HEK293 (cell line): ENCODE results near the gene RPL36.
"Not testable (repeated sequence)": the region's sequence is repeated elsewhere in the genome, so short reads cannot be mapped to it uniquely, and the experiment has no call there.

ENCODE experiments used
- CTCF ChIA-PET: fragments of 350-600 bp; formaldehyde crosslinking; extraction: SDS; loops from one replicate; lab custom pipeline; 2021; ENCODE audit warnings: antibody characterized with exemption; lab: Yijun Ruan, JAX
- POLR2A ChIA-PET: fragments of 300-600 bp; formaldehyde crosslinking; extraction: SDS; loops from one replicate; lab custom pipeline; 2020; ENCODE audit warnings: antibody characterized with exemption, inconsistent platforms; lab: Yijun Ruan, JAX
- H3K27ac ChIP-seq: fragments of 200-500 bp; sonication (Bioruptor generic); 2 replicates; pipeline ENCODE4 v1.5.1; 2014; ENCODE audit warnings: low read depth, low read length, control low read depth, inconsistent platforms; ENCODE audit errors: extremely low read depth
- H3K36me3 ChIP-seq, 2 experiments: fragments of 200-500 bp in 1 of 2; sonication (Bioruptor generic) in 1 of 2; 1 replicate in 1 of 2; 2 replicates in 1 of 2; pipeline ENCODE4 v1.5.1; 2014 to 2017; ENCODE audit warnings: inconsistent platforms in 2 of 2, low read length in 2 of 2; ENCODE audit not compliant: control insufficient read depth in 2 of 2, insufficient read depth in 1 of 2
- H3K4me1 ChIP-seq: fragments of 200-500 bp; sonication (Bioruptor generic); 2 replicates; pipeline ENCODE4 v1.5.1; 2014; ENCODE audit warnings: mild to moderate bottlenecking, low read length, inconsistent platforms; ENCODE audit not compliant: control insufficient read depth, insufficient read depth
- H3K4me3 ChIP-seq: 2 replicates; pipeline ENCODE4 v1.5.1; 2011; ENCODE audit warnings: low read depth, mild to moderate bottlenecking, control low read depth, low read length, moderate library complexity
- H3K9me3 ChIP-seq: fragments of 200-500 bp; sonication (Bioruptor generic); 2 replicates; pipeline ENCODE4 v1.5.1; 2014; ENCODE audit warnings: low read depth, low read length, inconsistent platforms; ENCODE audit not compliant: control insufficient read depth, insufficient read depth
- GLIS2 ChIP-seq: fragments of 450-650 bp; formaldehyde crosslinking; IDR thresholded peaks from 2 replicates; pipeline ENCODE4 v1.5.1; 2016; ENCODE audit warnings: missing biosample characterization, missing genetic modification characterization
- HOXD13 ChIP-seq: sonication (generic); formaldehyde crosslinking; IDR thresholded peaks from 2 replicates; pipeline ENCODE4 v1.8.0; 2022; ENCODE audit warnings: missing genetic modification reagents, borderline replicate concordance
- IKZF3 ChIP-seq: fragments of 450-650 bp; IDR thresholded peaks from 2 replicates; pipeline ENCODE4 v1.5.0; 2018; ENCODE audit warnings: missing biosample characterization, mild to moderate bottlenecking, missing genetic modification characterization, moderate library complexity
- KLF16 ChIP-seq: fragments of 450-650 bp; formaldehyde crosslinking; IDR thresholded peaks from 2 replicates; pipeline ENCODE4 v1.5.1; 2017; ENCODE audit warnings: missing biosample characterization, missing genetic modification characterization
- OSR2 ChIP-seq: fragments of 450-650 bp; formaldehyde crosslinking; IDR thresholded peaks from 2 replicates; pipeline ENCODE4 v1.5.1; 2016; ENCODE audit warnings: missing biosample characterization, missing genetic modification characterization
- WT1 ChIP-seq: fragments of 450-650 bp; formaldehyde crosslinking; IDR thresholded peaks from 2 replicates; pipeline ENCODE4 v1.5.1; 2016; ENCODE audit warnings: missing biosample characterization, missing genetic modification characterization
- YY1 ChIP-seq: fragments of 450-650 bp; formaldehyde crosslinking; IDR thresholded peaks from 2 replicates; pipeline ENCODE4 v1.5.1; 2018; ENCODE audit warnings: missing biosample characterization, missing genetic modification characterization
- YY2 ChIP-seq: fragments of 450-650 bp; formaldehyde crosslinking; IDR thresholded peaks from 2 replicates; pipeline ENCODE4 v1.5.1; 2016; ENCODE audit warnings: missing biosample characterization, missing genetic modification characterization
- ZFP37 ChIP-seq: fragments of 450-650 bp; formaldehyde crosslinking; IDR thresholded peaks from 2 replicates; pipeline ENCODE4 v1.5.1; 2016; ENCODE audit warnings: missing biosample characterization, missing genetic modification characterization
- ZNF133 ChIP-seq: fragments of 450-650 bp; formaldehyde crosslinking; IDR thresholded peaks from 2 replicates; pipeline ENCODE4 v1.5.1; 2016; ENCODE audit warnings: missing biosample characterization, missing genetic modification characterization
- ZNF138 ChIP-seq: fragments of 450-650 bp; formaldehyde crosslinking; IDR thresholded peaks from 2 replicates; pipeline ENCODE4 v1.5.1; 2016; ENCODE audit warnings: missing biosample characterization, missing genetic modification characterization, borderline replicate concordance
- ZNF18 ChIP-seq: fragments of 450-650 bp; formaldehyde crosslinking; IDR thresholded peaks from 2 replicates; pipeline ENCODE4 v1.5.1; 2016; ENCODE audit warnings: missing biosample characterization, missing genetic modification characterization
- ZNF211 ChIP-seq: fragments of 450-650 bp; formaldehyde crosslinking; IDR thresholded peaks from 2 replicates; pipeline ENCODE4 v1.5.1; 2016; ENCODE audit warnings: low read depth, missing biosample characterization, missing genetic modification characterization
- ZNF221 ChIP-seq: fragments of 450-650 bp; formaldehyde crosslinking; IDR thresholded peaks from 2 replicates; pipeline ENCODE4 v1.5.1; 2017; ENCODE audit warnings: missing biosample characterization, missing genetic modification characterization, borderline replicate concordance
- ZNF366 ChIP-seq: fragments of 450-650 bp; formaldehyde crosslinking; conservative IDR thresholded peaks from 2 replicates; pipeline ENCODE4 v1.5.1; 2016; ENCODE audit warnings: missing biosample characterization, missing genetic modification characterization
- ZNF48 ChIP-seq: fragments of 450-650 bp; formaldehyde crosslinking; IDR thresholded peaks from 2 replicates; pipeline ENCODE4 v1.5.1; 2016; ENCODE audit warnings: missing biosample characterization, missing genetic modification characterization
- ZNF510 ChIP-seq: fragments of 450-650 bp; formaldehyde crosslinking; IDR thresholded peaks from 2 replicates; pipeline ENCODE4 v1.5.1; 2018; ENCODE audit warnings: mild to moderate bottlenecking, missing genetic modification characterization, missing biosample characterization; ENCODE audit not compliant: insufficient replicate concordance
- ZNF513 ChIP-seq: fragments of 450-650 bp; IDR thresholded peaks from 2 replicates; pipeline ENCODE4 v1.5.1; 2018; ENCODE audit warnings: missing biosample characterization, missing genetic modification characterization
- ZNF521 ChIP-seq: fragments of 450-650 bp; formaldehyde crosslinking; IDR thresholded peaks from 2 replicates; pipeline ENCODE4 v1.5.1; 2017; ENCODE audit warnings: missing biosample characterization, mild to moderate bottlenecking, missing genetic modification characterization
- ZNF560 ChIP-seq: fragments of 450-650 bp; formaldehyde crosslinking; IDR thresholded peaks from 2 replicates; pipeline ENCODE4 v1.5.1; 2017; ENCODE audit warnings: missing biosample characterization, missing genetic modification characterization, borderline replicate concordance
- ZNF585B ChIP-seq: fragments of 450-650 bp; formaldehyde crosslinking; IDR thresholded peaks from 2 replicates; pipeline ENCODE4 v1.5.1; 2016; ENCODE audit warnings: missing biosample characterization, missing genetic modification characterization
- ZNF621 ChIP-seq: fragments of 450-650 bp; formaldehyde crosslinking; IDR thresholded peaks from 2 replicates; pipeline ENCODE4 v1.5.1; 2017; ENCODE audit warnings: missing biosample characterization, missing genetic modification characterization
- ZNF623 ChIP-seq: fragments of 450-650 bp; formaldehyde crosslinking; IDR thresholded peaks from 2 replicates; pipeline ENCODE4 v1.5.1; 2016; ENCODE audit warnings: missing biosample characterization, missing genetic modification characterization
- ZNF701 ChIP-seq: fragments of 450-650 bp; formaldehyde crosslinking; IDR thresholded peaks from 2 replicates; pipeline ENCODE4 v1.5.1; 2016; ENCODE audit warnings: missing biosample characterization, missing genetic modification characterization
- TF ChIP-seq, protein P1 (sequence below): fragments of 450-650 bp; formaldehyde crosslinking; IDR thresholded peaks from 2 replicates; pipeline ENCODE4 v1.5.1; 2016; ENCODE audit warnings: missing biosample characterization, missing genetic modification characterization

Gene RPL36

GRCh38 chr19:5700455-5701092 is 10.5 kb downstream of the RPL36 start:
- no peaks in the 10 kb centered on the region; the same call in 1 of the 2 replicates for H3K4me1 ChIP-seq
- H3K9me3 ChIP-seq = no peaks in the 10 kb centered on the region
- ChIA-PET CTCF (interaction anchor here (1.0 to 2.4 kb wide), 3 partner anchors 10 to 13 kb away, joined by 3 to 8 read pairs (median 4); no protein-coding TSS in a partner anchor), POLR2A (interaction anchor here (0.8 to 0.9 kb wide), 2 partner anchors 11 to 18 kb away, joined by 3 read pairs; no protein-coding TSS in a partner anchor)
- peaks cover 22 to 66% of the 10 kb centered on the region in 2 experiments; a peak in 2 of 3 replicates for H3K36me3 ChIP-seq
- TF ChIP-seq ZNF133 (tag by site-specific recombination) (no peak), IKZF3 (tag by site-specific recombination) (no peak), ZNF560 (tag by site-specific recombination) (no peak), ZNF585B (tag by site-specific recombination) (no peak), ZNF138 (tag by site-specific recombination) (no peak), ZNF521 (tag by site-specific recombination) (no peak), ZNF221 (tag by site-specific recombination) (no peak), ZFP37 (no peak), ZNF18 (tag by site-specific recombination) (no peak), ZNF211 (no peak), YY2 (tag by site-specific recombination) (no peak)
- TF ChIP-seq, all 188 proteins: peak for 0
- no peak overlapping the region for H3K27ac ChIP-seq
- no peak overlapping the region for H3K4me3 ChIP-seq

GRCh38 chr19:5702053-5702410 is 11.9 kb downstream of the RPL36 start:
- H3K4me1 ChIP-seq, CTCF ChIA-PET, POLR2A ChIA-PET, H3K4me3 ChIP-seq, H3K27ac ChIP-seq, H3K9me3 ChIP-seq: not testable (repeated sequence)
- H3K36me3 ChIP-seq = peaks cover 26 to 65% of the 10 kb centered on the region in 2 experiments; a peak in 2 of 3 replicates

DNA sequence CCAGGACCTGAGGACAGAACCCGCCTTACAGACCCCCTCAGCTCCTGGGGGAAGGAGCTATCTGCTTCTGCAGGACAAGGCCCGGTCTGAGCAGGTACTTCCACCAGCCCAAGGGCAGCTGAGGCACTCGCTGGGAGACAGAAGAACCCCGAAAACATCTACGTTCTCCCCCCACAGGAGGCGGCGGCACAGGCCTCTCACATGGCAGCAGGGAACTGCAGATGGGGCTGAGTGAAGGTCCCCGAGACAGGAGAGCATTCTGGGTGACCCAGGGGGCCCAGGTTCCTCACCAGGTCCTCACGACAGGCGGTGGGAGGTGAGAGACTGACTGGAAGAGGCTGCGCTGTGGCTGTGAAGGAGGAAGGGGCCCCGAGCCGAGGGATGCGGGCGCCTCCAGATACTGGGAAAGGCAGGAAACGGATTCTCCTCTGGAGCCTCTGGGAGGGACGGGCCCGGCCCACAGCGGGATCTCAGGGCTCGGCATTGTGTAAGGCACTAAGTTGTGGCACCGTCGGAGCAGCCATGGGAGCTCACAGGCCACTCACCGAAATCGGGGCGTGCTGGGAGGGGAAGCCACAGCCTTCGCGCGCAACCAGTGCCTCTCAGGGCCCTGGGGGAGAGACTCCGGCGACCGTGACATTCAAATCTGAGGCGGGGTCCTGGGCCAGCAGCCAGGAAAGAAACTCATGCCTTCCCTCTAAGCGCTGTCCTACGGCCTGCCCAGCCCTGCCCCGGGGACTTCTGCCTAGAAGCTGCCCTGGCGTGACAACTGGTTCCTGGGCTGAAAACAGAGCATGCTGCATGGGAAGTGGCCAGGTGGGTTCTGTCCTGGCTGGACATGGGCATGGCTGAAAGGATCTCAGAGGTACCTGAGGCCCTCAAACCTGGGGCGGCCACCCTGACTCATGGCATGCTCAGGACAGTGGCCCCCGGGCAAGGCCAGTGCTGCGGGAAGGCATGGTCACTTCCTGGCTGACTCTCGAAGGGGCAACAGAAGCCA is 14.0 kb downstream of the RPL36 start:
- H3K4me3 ChIP-seq = no peak overlapping the region
- CTCF ChIA-PET = interaction anchor here (0.7 to 1.0 kb wide), 2 partner anchors 13 to 14 kb away, joined by 3 read pairs; partner anchors contain the start of gene RPL36
- H3K9me3 ChIP-seq = no peaks in the 10 kb centered on the region
- no peak for TF ChIP-seq ZNF623 (tag by site-specific recombination)
- no peak for TF ChIP-seq ZNF701
- TF ChIP-seq ZNF366 (tag by site-specific recombination) = no peak
- no peak for TF ChIP-seq ZNF48 (tag by site-specific recombination)
- TF ChIP-seq ZNF513 (tag by site-specific recombination) = no peak
- no peak for TF ChIP-seq ZNF621 (tag by site-specific recombination)
- TF ChIP-seq ZNF510 (tag by site-specific recombination) = no peak
- TF ChIP-seq, protein P1, sequence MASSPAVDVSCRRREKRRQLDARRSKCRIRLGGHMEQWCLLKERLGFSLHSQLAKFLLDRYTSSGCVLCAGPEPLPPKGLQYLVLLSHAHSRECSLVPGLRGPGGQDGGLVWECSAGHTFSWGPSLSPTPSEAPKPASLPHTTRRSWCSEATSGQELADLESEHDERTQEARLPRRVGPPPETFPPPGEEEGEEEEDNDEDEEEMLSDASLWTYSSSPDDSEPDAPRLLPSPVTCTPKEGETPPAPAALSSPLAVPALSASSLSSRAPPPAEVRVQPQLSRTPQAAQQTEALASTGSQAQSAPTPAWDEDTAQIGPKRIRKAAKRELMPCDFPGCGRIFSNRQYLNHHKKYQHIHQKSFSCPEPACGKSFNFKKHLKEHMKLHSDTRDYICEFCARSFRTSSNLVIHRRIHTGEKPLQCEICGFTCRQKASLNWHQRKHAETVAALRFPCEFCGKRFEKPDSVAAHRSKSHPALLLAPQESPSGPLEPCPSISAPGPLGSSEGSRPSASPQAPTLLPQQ = no peak
- no peak for TF ChIP-seq KLF16 (tag by site-specific recombination)
- TF ChIP-seq OSR2 (tag by site-specific recombination) = no peak
- no peak for TF ChIP-seq HOXD13 (CRISPR knock-in tag)
- TF ChIP-seq GLIS2 = no peak
- TF ChIP-seq YY1 = no peak
- TF ChIP-seq WT1 = no peak
- POLR2A ChIA-PET = interaction anchor here (1.6 kb wide), 1 partner anchor 16 kb away, joined by 4 read pairs; the partner anchor contains the start of genes CATSPERD and LONP1
- H3K36me3 ChIP-seq = peaks cover 31 to 71% of the 10 kb centered on the region in 2 experiments; a peak in 2 of 3 replicates
- 0 out of 2 replicates have a peak overlapping the region, but pooled peaks have one; percentile 16 for H3K27ac ChIP-seq
- H3K4me1 ChIP-seq = no peaks in the 10 kb centered on the region
